SK-N-SH (cell line): ENCODE results near the gene MASP1. TPM values are rescaled to one million over a fixed set of nuclear protein-coding genes. Genes with fewer than 3 reads are reported as not detected.

Experiments used
- CTCF ChIA-PET: fragments of 300-600, 350-600 bp; formaldehyde crosslinking; extraction: SDS; loops from one replicate; lab custom pipeline; 2021; lab: Yijun Ruan, JAX
- POLR2A ChIA-PET: fragments of 350-600 bp; sonication (Branson Sonifier 250); formaldehyde crosslinking; extraction: SDS; loops from one replicate; lab custom pipeline; 2020; ENCODE audit warnings: antibody characterized with exemption, inconsistent platforms; lab: Yijun Ruan, JAX
- DNase-seq: peaks from one replicate; pipeline ENCODE4 v3.0.0; 2012
- H2AFZ ChIP-seq: fragments of 200-600 bp; sonication (generic); 2 replicates; pipeline ENCODE4 v1.8.1; 2016; ENCODE audit warnings: antibody characterized with exemption, mild to moderate bottlenecking, low read depth
- H3F3A ChIP-seq: fragments of 200-600 bp; sonication (generic); replicated peaks from 2 replicates; pipeline ENCODE3; 2016; ENCODE audit warnings: antibody characterized with exemption, mild to moderate bottlenecking; ENCODE audit not compliant: insufficient read depth
- H3K27ac ChIP-seq, 2 experiments: fragments of 200-500 bp in 1 of 2; fragments of 200-600 bp in 1 of 2; sonication (Bioruptor generic) in 1 of 2; sonication (generic), shearing (Covaris generic) in 1 of 2; 2 replicates each; pipeline versions ENCODE4 v1.5.1 to v1.6.1; 2014 to 2016; ENCODE audit warnings: low read depth in 2 of 2, inconsistent platforms in 1 of 2, low read length in 1 of 2, mild to moderate bottlenecking in 1 of 2, mixed read lengths in 1 of 2
- H3K27me3 ChIP-seq: fragments of 200-600 bp; sonication (generic), shearing (Covaris generic); 2 replicates; pipeline ENCODE4 v1.6.1; 2016; ENCODE audit warnings: mixed run types; ENCODE audit not compliant: insufficient read depth
- H3K36me3 ChIP-seq, 2 experiments: fragments of 200-500 bp in 1 of 2; fragments of 200-600 bp in 1 of 2; sonication (Bioruptor generic) in 1 of 2; sonication (generic) in 1 of 2; replicated peaks in 1 of 2; 2 replicates each; pipeline versions ENCODE3 to v1.5.1; 2014 to 2016; ENCODE audit warnings: low read length in 1 of 2, mild to moderate bottlenecking in 1 of 2; ENCODE audit not compliant: insufficient read depth in 2 of 2, control insufficient read depth in 1 of 2
- H3K4me1 ChIP-seq, 2 experiments: fragments of 200-500 bp in 1 of 2; fragments of 200-600 bp in 1 of 2; sonication (Bioruptor generic) in 1 of 2; sonication (generic), shearing (Covaris generic) in 1 of 2; 2 replicates each; pipeline versions ENCODE4 v1.5.1 to v1.6.1; 2014 to 2016; ENCODE audit warnings: low read depth in 1 of 2, low read length in 1 of 2, mixed run types in 1 of 2; ENCODE audit not compliant: insufficient read depth in 2 of 2, control insufficient read depth in 1 of 2
- H3K4me2 ChIP-seq: fragments of 200-600 bp; sonication (generic), shearing (Covaris generic); 2 replicates; pipeline ENCODE4 v1.6.1; 2017; ENCODE audit warnings: mixed run types
- H3K4me3 ChIP-seq, 2 experiments: fragments of 200-500 bp in 1 of 2; fragments of 200-600 bp in 1 of 2; sonication (Bioruptor generic) in 1 of 2; sonication (generic), shearing (Covaris generic) in 1 of 2; 2 replicates each; pipeline versions ENCODE4 v1.5.1 to v1.8.1; 2014 to 2016; ENCODE audit warnings: low read depth in 2 of 2, inconsistent platforms in 1 of 2, low read length in 1 of 2, mild to moderate bottlenecking in 1 of 2, mixed read lengths in 1 of 2, moderate library complexity in 1 of 2
- H3K79me2 ChIP-seq: fragments of 200-600 bp; sonication (generic); 2 replicates; pipeline ENCODE4 v1.8.1; 2017; ENCODE audit warnings: mild to moderate bottlenecking; ENCODE audit not compliant: insufficient read depth
- H3K9ac ChIP-seq: fragments of 200-600 bp; sonication (generic); 2 replicates; pipeline ENCODE4 v1.6.1; 2017; ENCODE audit warnings: mixed run types
- H3K9me2 ChIP-seq: fragments of 200-600 bp; sonication (generic); 2 replicates; pipeline ENCODE4 v1.6.1; 2017; ENCODE audit warnings: mixed run types
- H3K9me3 ChIP-seq: fragments of 200-600 bp; sonication (generic); 2 replicates; pipeline ENCODE4 v1.6.1; 2017; ENCODE audit warnings: mixed run types, mild to moderate bottlenecking, moderate library complexity
- H4K20me1 ChIP-seq: fragments of 200-600 bp; sonication (generic); 2 replicates; pipeline ENCODE4 v1.6.1; 2017; ENCODE audit warnings: mild to moderate bottlenecking, mixed run types; ENCODE audit not compliant: insufficient read depth
- CHD2 ChIP-seq: fragments of 150-350 bp; IDR thresholded peaks from 2 replicates; pipeline ENCODE4 v1.6.1; 2018; ENCODE audit warnings: low read length; ENCODE audit not compliant: partially characterized antibody
- CTCF ChIP-seq: fragments of 200-600 bp; sonication (generic); IDR thresholded peaks from 2 replicates; pipeline ENCODE4 v1.6.1; 2017; ENCODE audit warnings: antibody characterized with exemption, mild to moderate bottlenecking, moderate library complexity
- FOSL2 ChIP-seq: IDR thresholded peaks from 2 replicates; pipeline ENCODE4 v1.4.0; 2012; ENCODE audit warnings: low read depth, mild to moderate bottlenecking, moderate library complexity, borderline replicate concordance
- FOXJ3 ChIP-seq: sonication (generic); formaldehyde crosslinking; IDR thresholded peaks from 2 replicates; pipeline ENCODE4 v1.5.1; 2020; ENCODE audit warnings: mild to moderate bottlenecking, missing genetic modification reagents
- IRF3 ChIP-seq: fragments of 150-350 bp; IDR thresholded peaks from 2 replicates; pipeline ENCODE4 v1.6.1; 2016; ENCODE audit warnings: mild to moderate bottlenecking, low read depth, low read length
- JUND ChIP-seq: IDR thresholded peaks from 2 replicates; pipeline ENCODE4 v1.4.0; 2012
- NFIC ChIP-seq: IDR thresholded peaks from 2 replicates; pipeline ENCODE4 v1.4.0; 2012; ENCODE audit warnings: borderline replicate concordance
- PBX3 ChIP-seq: IDR thresholded peaks from 2 replicates; pipeline ENCODE4; 2012
- POLR2AphosphoS5 ChIP-seq: IDR thresholded peaks from 2 replicates; pipeline ENCODE4 v1.6.1; 2012; ENCODE audit warnings: low read depth, low read length
- RXRA ChIP-seq: IDR thresholded peaks from 2 replicates; pipeline ENCODE4 v1.4.0; 2012; ENCODE audit warnings: low read depth, mild to moderate bottlenecking, borderline replicate concordance
- USF1 ChIP-seq: IDR thresholded peaks from 2 replicates; pipeline ENCODE4 v1.4.0; 2012; ENCODE audit warnings: low read depth, borderline replicate concordance
- ZBTB33 ChIP-seq: IDR thresholded peaks from 2 replicates; pipeline ENCODE4 v1.4.0; 2012; ENCODE audit warnings: low read depth, borderline replicate concordance
- WGBS: methylation state at CpG from one replicate; pipeline ENCODE4 v1.1.6; 2017; ENCODE audit warnings: low lambda C conversion rate; 5-methylcytosine and 5-hydroxymethylcytosine counted together
- polyA plus RNA-seq, 3 experiments: library from polyadenylated mRNA; depleted of rRNA; stranded (reverse); fragments of >200 nt; gene quantifications; 2 replicates each; pipeline ENCODE4 v1.2.3, GENCODE V29; 2012

The MASP1 gene
- polyA plus RNA-seq, 1 of the 3 experiments (the other 2 are of a cell fraction), result not detected

GRCh38 chr3:187287256-187287655, 4.3 kb downstream of the MASP1 start:
- Histone ChIP-seq H3K9me3 (no peaks in the 10 kb centered on the region), H3K4me1 (no peaks in the 10 kb centered on the region), H3K27ac (no peak overlapping the region), H2AFZ (no peak overlapping the region), H3K27me3 (peaks cover 20% of the 10 kb centered on the region; the same call in 1 of the 2 replicates), H3K36me3 (no peaks in the 10 kb centered on the region), H3F3A (no peaks in the 10 kb centered on the region), H3K9me2 (no peaks in the 10 kb centered on the region), H3K4me3 (no peak overlapping the region), H3K9ac (no peak overlapping the region), H3K79me2 (no peaks in the 10 kb centered on the region), H4K20me1 (no peaks in the 10 kb centered on the region)
- 0% methylated on average over 1 of the region's 1 CpG for WGBS
- ChIA-PET CTCF (no interaction called here), POLR2A (no interaction called here)
- DNase-seq, result no peak
- TF ChIP-seq PBX3 (no peak), POLR2AphosphoS5 (no peak), NFIC (no peak), RXRA (no peak), FOSL2 (no peak), IRF3 (no peak), JUND (no peak), CTCF (no peak), CHD2 (no peak), ZBTB33 (no peak), FOXJ3 (CRISPR knock-in tag) (no peak), USF1 (no peak)
- TF ChIP-seq, all 33 proteins: peak for 0
- no peak overlapping the region for H3K4me2 ChIP-seq
